Neural cell (in vitro differentiated cells): Measurements from ENCODE around the gene SERPINH1. TPM values are rescaled to one million over a fixed set of nuclear protein-coding genes. Genes with fewer than 3 reads are reported as not detected.

ENCODE experiments used
- H2AFZ ChIP-seq: fragments of 200-600, 300-800 bp; sonication (generic), shearing (Covaris generic); 2 replicates; pipeline ENCODE4 v1.6.0; 2014; ENCODE audit warnings: low read depth, mild to moderate bottlenecking, antibody characterized with exemption, low read length, moderate library complexity
- H3F3A ChIP-seq: fragments of 200-600 bp; shearing (Covaris generic); 2 replicates; pipeline ENCODE4 v1.6.1; 2016; ENCODE audit warnings: mild to moderate bottlenecking, moderate library complexity, mixed read lengths, antibody characterized with exemption, low read length; ENCODE audit not compliant: insufficient read depth, poor library complexity, severe bottlenecking
- H3K27ac ChIP-seq: fragments of 200-600, 300-800 bp; sonication (generic), shearing (Covaris generic); 2 replicates; pipeline ENCODE4 v1.5.1; 2014; ENCODE audit warnings: mild to moderate bottlenecking, low read length, moderate library complexity
- H3K27me3 ChIP-seq: fragments of 300-800, 200-600 bp; sonication (generic), shearing (Covaris generic); 2 replicates; pipeline ENCODE4 v1.6.0; 2014; ENCODE audit warnings: mild to moderate bottlenecking, low read depth, low read length, moderate library complexity; ENCODE audit not compliant: insufficient read depth
- H3K36me3 ChIP-seq: fragments of 300-800, 200-600 bp; sonication (generic), shearing (Covaris generic); 2 replicates; pipeline ENCODE4 v1.5.1; 2014; ENCODE audit warnings: mild to moderate bottlenecking, antibody characterized with exemption, low read length, moderate library complexity; ENCODE audit not compliant: insufficient read depth
- H3K4me2 ChIP-seq: fragments of 300-800, 200-600 bp; sonication (generic), shearing (Covaris generic); 2 replicates; pipeline ENCODE4 v1.6.0; 2014; ENCODE audit warnings: mild to moderate bottlenecking, low read length
- H3K4me3 ChIP-seq: fragments of 300-800, 200-600 bp; sonication (generic), shearing (Covaris generic); 2 replicates; pipeline ENCODE4 v1.5.1; 2014; ENCODE audit warnings: mild to moderate bottlenecking, low read length, moderate library complexity
- H3K79me2 ChIP-seq: fragments of 200-600 bp; shearing (Covaris generic); replicated peaks from 2 replicates; pipeline ENCODE4 v1.6.0; 2014; ENCODE audit warnings: mild to moderate bottlenecking, low read length, moderate library complexity; ENCODE audit not compliant: insufficient read depth
- H3K9ac ChIP-seq: fragments of 300-800, 200-600 bp; sonication (generic), shearing (Covaris generic); 2 replicates; pipeline ENCODE4 v1.6.1; 2016; ENCODE audit warnings: mild to moderate bottlenecking, low read length, mixed read lengths
- H3K9me2 ChIP-seq: fragments of 200-600 bp; shearing (Covaris generic); 2 replicates; pipeline ENCODE4 v1.6.1; 2016; ENCODE audit warnings: mild to moderate bottlenecking, low read length, mixed read lengths; ENCODE audit not compliant: insufficient read depth
- H3K9me3 ChIP-seq: fragments of 200-600, 300-800 bp; sonication (generic), shearing (Covaris generic); 2 replicates; pipeline ENCODE4 v1.6.1; 2016; ENCODE audit warnings: mild to moderate bottlenecking, mixed run types, low read length, moderate library complexity, mixed read lengths
- H4K20me1 ChIP-seq: fragments of 200-600 bp; shearing (Covaris generic); 2 replicates; pipeline ENCODE4 v1.6.1; 2016; ENCODE audit warnings: mild to moderate bottlenecking, mixed run types; ENCODE audit not compliant: insufficient read depth
- EP300 ChIP-seq: fragments of 450-650 bp; conservative IDR thresholded peaks from 2 replicates; pipeline ENCODE4 v1.6.1; 2014; ENCODE audit warnings: antibody characterized with exemption, mild to moderate bottlenecking, moderate library complexity; ENCODE audit not compliant: poor library complexity, severe bottlenecking
- EZH2 ChIP-seq: fragments of 200-600, 300-800 bp; shearing (Covaris generic), sonication (generic); IDR thresholded peaks from 2 replicates; pipeline ENCODE4 v1.6.1; 2014; ENCODE audit warnings: antibody characterized with exemption, low read length, borderline replicate concordance, mild to moderate bottlenecking; ENCODE audit not compliant: insufficient read depth, poor library complexity, severe bottlenecking
- MXI1 ChIP-seq: fragments of 450-650 bp; conservative IDR thresholded peaks from 2 replicates; pipeline ENCODE4 v1.6.1; 2014; ENCODE audit warnings: antibody characterized with exemption, mild to moderate bottlenecking; ENCODE audit not compliant: poor library complexity, severe bottlenecking
- POLR2AphosphoS5 ChIP-seq: IDR thresholded peaks from 2 replicates; pipeline ENCODE4 v1.6.1; 2012
- RAD21 ChIP-seq: fragments of 450-650 bp; conservative IDR thresholded peaks from 2 replicates; pipeline ENCODE4 v1.6.1; 2014; ENCODE audit warnings: antibody characterized with exemption, mild to moderate bottlenecking, moderate library complexity
- REST ChIP-seq: IDR thresholded peaks from 2 replicates; pipeline ENCODE4 v1.6.1; 2012; ENCODE audit warnings: borderline replicate concordance
- SMC3 ChIP-seq: fragments of 450-650 bp; conservative IDR thresholded peaks from 2 replicates; pipeline ENCODE4 v1.6.1; 2014; ENCODE audit warnings: antibody characterized with exemption, mild to moderate bottlenecking, moderate library complexity; ENCODE audit not compliant: poor library complexity
- TAF1 ChIP-seq: IDR thresholded peaks from 2 replicates; pipeline ENCODE4 v1.6.1; 2012; ENCODE audit warnings: low read depth
- polyA plus RNA-seq: library from polyadenylated mRNA; depleted of rRNA; stranded (reverse); fragments of >200 nt; gene quantifications from 2 replicates; pipeline ENCODE4 v1.2.3, GENCODE V29; 2014
- TF ChIP-seq, protein P1 (sequence below): fragments of 450-650 bp; IDR thresholded peaks from 2 replicates; pipeline ENCODE4 v1.5.1; 2014; ENCODE audit warnings: antibody characterized with exemption, mild to moderate bottlenecking, moderate library complexity; ENCODE audit not compliant: poor library complexity, severe bottlenecking

The SERPINH1 gene
- polyA plus RNA-seq, 1 donor from 2014 or later = 16.1 TPM

GRCh38 chr11:75591371-75591770 lies 29.3 kb downstream of the SERPINH1 start:
- Histone ChIP-seq H2AFZ (no peak overlapping the region), H4K20me1 (no peaks in the 10 kb centered on the region), H3K9me2 (no peaks in the 10 kb centered on the region), H3K79me2 (no peaks in the 10 kb centered on the region), H3K4me3 (no peak overlapping the region), H3K27me3 (no peaks in the 10 kb centered on the region), H3F3A (no peaks in the 10 kb centered on the region), H3K27ac (no peak overlapping the region), H3K9ac (no peak overlapping the region), H3K36me3 (no peaks in the 10 kb centered on the region), H3K9me3 (no peaks in the 10 kb centered on the region), H3K4me2 (no peak overlapping the region)
- TF ChIP-seq POLR2AphosphoS5 (no peak), MXI1 (no peak), EP300 (no peak), SMC3 (no peak), EZH2 (no peak), TAF1 (no peak), RAD21 (no peak), REST (no peak)
- TF ChIP-seq, protein P1, sequence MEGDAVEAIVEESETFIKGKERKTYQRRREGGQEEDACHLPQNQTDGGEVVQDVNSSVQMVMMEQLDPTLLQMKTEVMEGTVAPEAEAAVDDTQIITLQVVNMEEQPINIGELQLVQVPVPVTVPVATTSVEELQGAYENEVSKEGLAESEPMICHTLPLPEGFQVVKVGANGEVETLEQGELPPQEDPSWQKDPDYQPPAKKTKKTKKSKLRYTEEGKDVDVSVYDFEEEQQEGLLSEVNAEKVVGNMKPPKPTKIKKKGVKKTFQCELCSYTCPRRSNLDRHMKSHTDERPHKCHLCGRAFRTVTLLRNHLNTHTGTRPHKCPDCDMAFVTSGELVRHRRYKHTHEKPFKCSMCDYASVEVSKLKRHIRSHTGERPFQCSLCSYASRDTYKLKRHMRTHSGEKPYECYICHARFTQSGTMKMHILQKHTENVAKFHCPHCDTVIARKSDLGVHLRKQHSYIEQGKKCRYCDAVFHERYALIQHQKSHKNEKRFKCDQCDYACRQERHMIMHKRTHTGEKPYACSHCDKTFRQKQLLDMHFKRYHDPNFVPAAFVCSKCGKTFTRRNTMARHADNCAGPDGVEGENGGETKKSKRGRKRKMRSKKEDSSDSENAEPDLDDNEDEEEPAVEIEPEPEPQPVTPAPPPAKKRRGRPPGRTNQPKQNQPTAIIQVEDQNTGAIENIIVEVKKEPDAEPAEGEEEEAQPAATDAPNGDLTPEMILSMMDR = no peak

DNA sequence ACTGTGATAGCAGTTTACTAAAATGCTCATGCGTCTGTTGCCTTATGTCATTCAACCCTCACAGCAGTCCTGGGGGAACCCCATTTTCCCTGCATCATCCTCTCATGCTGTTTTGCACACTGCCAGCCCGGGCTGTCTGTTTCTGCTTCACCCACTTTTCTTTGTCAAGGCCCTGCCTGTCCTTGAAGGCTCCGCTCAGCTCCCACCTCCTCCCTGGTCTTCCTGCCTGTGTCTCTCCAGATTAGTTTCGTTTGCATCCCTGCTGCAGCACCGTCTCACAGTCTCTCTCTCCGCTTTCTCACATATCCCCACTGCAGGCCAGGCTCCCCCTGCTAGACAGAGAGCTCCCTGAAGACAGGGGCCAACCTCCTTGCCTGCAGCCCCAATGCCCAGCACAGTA lies 29.9 kb downstream of the SERPINH1 start:
- H3K9me2 ChIP-seq = no peaks in the 10 kb centered on the region
- H4K20me1 ChIP-seq = no peaks in the 10 kb centered on the region
- H3K9ac ChIP-seq = peak overlapping the region; percentile 40
- H3K27me3 ChIP-seq = no peaks in the 10 kb centered on the region
- TF ChIP-seq REST (no peak), RAD21 (no peak), EP300 (no peak), POLR2AphosphoS5 (no peak), MXI1 (no peak), SMC3 (no peak)
- H3K27ac ChIP-seq = peak overlapping the region; percentile 86
- no peaks in the 10 kb centered on the region for H3K36me3 ChIP-seq
- no peaks in the 10 kb centered on the region for H3K79me2 ChIP-seq
- H2AFZ ChIP-seq = no peak overlapping the region
- no peaks in the 10 kb centered on the region for H3F3A ChIP-seq
- no peak overlapping the region for H3K4me3 ChIP-seq
- no peak overlapping the region for H3K4me2 ChIP-seq
- H3K9me3 ChIP-seq = no peaks in the 10 kb centered on the region
